GM12878 (cell line): ENCODE results near the gene BDH1. TPM values are rescaled to one million over a fixed set of nuclear protein-coding genes. Genes with fewer than 3 reads are reported as not detected.

Experiments used
- ATAC-seq: fragments of 200-7000 bp; cut with Tn5 transposase; 3 replicates; pipeline ENCODE4 v1.9.1; 2020; ENCODE audit warnings: mild to moderate bottlenecking, moderate library complexity
- BruUV-seq: library from RNA; stranded (reverse); fragments of 400-500 nt; replicated peaks from 2 replicates; lab custom pipeline; 2021; lab: Mats Ljungman, UMichigan
- CTCF ChIA-PET: fragments of 300-600 bp; sonication (Branson Sonifier 250); formaldehyde crosslinking; extraction: SDS; loops from one replicate; lab custom pipeline; 2021; ENCODE audit warnings: inconsistent platforms; lab: Yijun Ruan, JAX
- POLR2A ChIA-PET: fragments of 350-600 bp; formaldehyde crosslinking; extraction: SDS; loops from one replicate; lab custom pipeline; 2021; ENCODE audit warnings: inconsistent platforms; lab: Charles Lee
- RAD21 ChIA-PET: fragments of 300-600 bp; sonication (Branson Sonifier 250); formaldehyde crosslinking; loops from one replicate; lab custom pipeline; 2023; ENCODE audit warnings: antibody characterized with exemption; ENCODE audit not compliant: unreplicated experiment; lab: Charles Lee
- SMC1A ChIA-PET: fragments of 300-600 bp; sonication (Branson Sonifier 250); formaldehyde crosslinking; loops from one replicate; lab custom pipeline; 2023; ENCODE audit not compliant: unreplicated experiment, uncharacterized antibody; lab: Charles Lee
- DNase-seq: peaks from one replicate; pipeline ENCODE4 v3.0.0-alpha.2; 2011; ENCODE audit warnings: low read depth, low spot score
- FAIRE-seq: peaks from 3 replicates; lab custom pipeline; 2011; peaks lifted over from hg19 to GRCh38; lab: Jason Lieb, UNC
- H2AFZ ChIP-seq: 2 replicates; pipeline ENCODE4 v1.6.0; 2011; ENCODE audit warnings: low read depth, low read length, control low read depth; ENCODE audit not compliant: control insufficient read depth
- H3K27ac ChIP-seq: 2 replicates; pipeline ENCODE4 v1.5.1; 2011; ENCODE audit warnings: control low read depth; ENCODE audit not compliant: control insufficient read depth, insufficient read depth
- H3K27me3 ChIP-seq, 2 experiments: replicated peaks in 1 of 2; 2 replicates each; pipeline versions ENCODE4 v1.6.0 to v1.6.1; 2011; ENCODE audit warnings: low read length in 1 of 2; ENCODE audit not compliant: control insufficient read depth in 2 of 2, insufficient read depth in 2 of 2
- H3K36me3 ChIP-seq, 2 experiments: 2 replicates each; pipeline ENCODE4 v1.5.1; 2011; ENCODE audit warnings: low read length in 1 of 2; ENCODE audit not compliant: control insufficient read depth in 2 of 2, insufficient read depth in 2 of 2
- H3K4me1 ChIP-seq: 2 replicates; pipeline ENCODE4 v1.6.1; 2011; ENCODE audit warnings: mild to moderate bottlenecking, low read length, moderate library complexity, mixed read lengths; ENCODE audit not compliant: control insufficient read depth, insufficient read depth
- H3K4me2 ChIP-seq: 2 replicates; pipeline ENCODE4 v1.6.0; 2011; ENCODE audit warnings: control low read depth; ENCODE audit not compliant: control insufficient read depth, insufficient read depth
- H3K4me3 ChIP-seq: fragments of 200-600 bp; sonication (generic); 2 replicates; pipeline ENCODE4 v1.5.1; 2016
- H3K79me2 ChIP-seq: 2 replicates; pipeline ENCODE4 v1.6.0; 2011; ENCODE audit warnings: low read length; ENCODE audit not compliant: control insufficient read depth, insufficient read depth
- H3K9ac ChIP-seq: 2 replicates; pipeline ENCODE4 v1.8.0; 2011; ENCODE audit warnings: low read length, control low read depth, mixed read lengths; ENCODE audit not compliant: control insufficient read depth, insufficient read depth
- H3K9me3 ChIP-seq: replicated peaks from 3 replicates; pipeline ENCODE4 v1.5.1; 2011; ENCODE audit warnings: mild to moderate bottlenecking, low read length; ENCODE audit not compliant: control insufficient read depth, insufficient read depth
- H4K20me1 ChIP-seq: 2 replicates; pipeline ENCODE4 v1.6.0; 2011; ENCODE audit not compliant: control insufficient read depth, insufficient read depth
- CBX3 ChIP-seq: fragments of 200-600 bp; sonication (generic); IDR thresholded peaks from 2 replicates; pipeline ENCODE4 v1.6.1; 2016; ENCODE audit warnings: low read depth, borderline replicate concordance
- CHD4 ChIP-seq: fragments of 200-600 bp; sonication (generic); IDR thresholded peaks from 2 replicates; pipeline ENCODE4 v1.6.1; 2016; ENCODE audit warnings: mild to moderate bottlenecking
- FOS ChIP-seq: IDR thresholded peaks from 3 replicates; pipeline ENCODE4 v1.6.1; 2011; ENCODE audit warnings: borderline replicate concordance; ENCODE audit not compliant: insufficient read length; ENCODE audit errors: extremely low read depth
- FOXK2 ChIP-seq: fragments of 450-650 bp; IDR thresholded peaks from 2 replicates; pipeline ENCODE4 v1.6.1; 2017; ENCODE audit warnings: mild to moderate bottlenecking, moderate library complexity
- FOXM1 ChIP-seq: IDR thresholded peaks from 2 replicates; pipeline ENCODE4 v1.6.1; 2012; ENCODE audit warnings: low read depth, mild to moderate bottlenecking, inconsistent platforms, low read length, moderate library complexity
- HCFC1 ChIP-seq: fragments of 150-350 bp; IDR thresholded peaks from 2 replicates; pipeline ENCODE4 v1.6.1; 2014; ENCODE audit warnings: low read length
- HDAC2 ChIP-seq: fragments of 200-600 bp; sonication (generic); IDR thresholded peaks from 2 replicates; pipeline ENCODE4 v1.6.1; 2017
- KAT2A ChIP-seq: conservative IDR thresholded peaks from 2 replicates; pipeline ENCODE4 v1.6.1; 2011; ENCODE audit warnings: low read depth, low read length; ENCODE audit not compliant: control insufficient read depth
- NFYA ChIP-seq: IDR thresholded peaks from 2 replicates; pipeline ENCODE4 v1.6.1; 2011; ENCODE audit warnings: low read depth, mild to moderate bottlenecking, low read length, improper control_type of control experiment, borderline replicate concordance
- RCOR1 ChIP-seq: conservative IDR thresholded peaks from 2 replicates; pipeline ENCODE4 v1.6.1; 2012; ENCODE audit warnings: low read depth, low read length, improper control_type of control experiment
- RELB ChIP-seq: fragments of 450-650 bp; IDR thresholded peaks from 2 replicates; pipeline ENCODE4 v1.6.1; 2017; ENCODE audit warnings: low read depth, mild to moderate bottlenecking, moderate library complexity
- RUNX3 ChIP-seq: IDR thresholded peaks from 2 replicates; pipeline ENCODE4 v1.6.1; 2012; ENCODE audit warnings: low read length, inconsistent platforms
- ZNF24 ChIP-seq: fragments of 450-650 bp; IDR thresholded peaks from 2 replicates; pipeline ENCODE4 v1.6.1; 2017; ENCODE audit warnings: antibody characterized with exemption, mild to moderate bottlenecking
- WGBS: methylation state at CpG from one replicate; pipeline ENCODE4 v1.1.6; 2016; ENCODE audit warnings: low lambda C conversion rate; ENCODE audit not compliant: insufficient replicate concordance, insufficient coverage; ENCODE audit errors: missing lambda C conversion rate; 5-methylcytosine and 5-hydroxymethylcytosine counted together
- in situ Hi-C: fragments of 300-500 bp; cut with MboI; formaldehyde crosslinking; loops from 9 replicates; pipeline ENCODE4 v1.14.3; 2018; ENCODE audit warnings: mixed read lengths
- intact Hi-C: fragments of 100-400 bp; cut with micrococcal nuclease; formaldehyde crosslinking; loops from one replicate; pipeline ENCODE4 v1.14.2; 2022; ENCODE audit not compliant: unreplicated experiment
- polyA plus RNA-seq, 11 experiments: library from polyadenylated mRNA; depleted of rRNA in 4 of 11; unstranded in 6 of 11; stranded (reverse) in 5 of 11; fragments of >200 nt; fragmentation: Nextera tagmentation in 4 of 11; fragmentation: Illumina TruSeq in 1 of 11; extraction: Ambion mirVana in 4 of 11; extraction: Trizol in 1 of 11; gene quantifications; 1 replicate in 1 of 11; 2 replicates in 10 of 11; pipeline versions ENCODE4 v1.2.1 to v1.2.3, GENCODE V29; 2011 to 2016; ENCODE audit warnings: inconsistent platforms in 2 of 11, missing spikeins in 2 of 11, low read depth in 1 of 11
- total RNA-seq, 4 experiments: library from RNA; depleted of rRNA in 3 of 4; stranded (reverse); fragments of >200 nt in 3 of 4; fragmentation: Illumina TruSeq in 1 of 4; extraction: Trizol in 1 of 4; gene quantifications; 2 replicates each; pipeline versions ENCODE4 v1.2.1 to v1.2.3, GENCODE V29; 2013 to 2021
- TF ChIP-seq, protein P1 (sequence below): IDR thresholded peaks from 2 replicates; pipeline ENCODE4 v1.6.1; 2011; ENCODE audit warnings: mild to moderate bottlenecking, low read depth, low read length, moderate library complexity; ENCODE audit not compliant: insufficient replicate concordance

BDH1 gene
- total and polyA plus RNA-seq, 10 of the 15 experiments (the other 5 are each of a cell fraction or from before 2014, with no cell fraction given): 11.3 to 84.5 (median 60.3) TPM

GRCh38 chr3:197494366-197495058 lies 61.3 kb downstream of the BDH1 start:
- Histone ChIP-seq H3K4me1 (peaks cover 30% of the 10 kb centered on the region), H3K27me3 (no peaks in the 10 kb centered on the region; a peak in 1 of 4 replicates), H3K79me2 (no peaks in the 10 kb centered on the region), H3K9ac (no peak overlapping the region), H3K4me2 (peak overlapping the region; percentile 11; the same call in 1 of the 2 replicates), H3K27ac (peak overlapping the region; percentile 49), H4K20me1 (no peaks in the 10 kb centered on the region), H2AFZ (no peak overlapping the region; the same call in 1 of the 2 replicates), H3K9me3 (peaks cover 2% of the 10 kb centered on the region; the same call in 1 of the 3 replicates), H3K36me3 (no peaks in the 10 kb centered on the region), H3K4me3 (no peak overlapping the region)
- RAD21 ChIA-PET: interaction anchor here (2.3 kb wide), 1 partner anchor 100 kb away, joined by 10 read pairs; no protein-coding TSS in a partner anchor
- in situ Hi-C loops (no loop called here), intact Hi-C loops (loop anchor here (1.0 to 5.0 kb wide), 2 partner anchors 100 to 197 kb away; partner anchors contain the start of gene DLG1)
- ATAC-seq (no peak), FAIRE-seq (no peak), DNase-seq (no peak)
- SMC1A ChIA-PET: interaction anchor here (0.7 to 1.7 kb wide), 4 partner anchors 30 to 238 kb away, joined by 3 to 9 read pairs (median 3); no protein-coding TSS in a partner anchor
- POLR2A ChIA-PET: interaction anchor here (0.6 kb wide), 1 partner anchor 40 kb away, joined by 3 read pairs; no protein-coding TSS in a partner anchor
- BruUV-seq: no TSS peak
- WGBS: 50% methylated on average over 10 of the region's 10 CpGs
- CTCF ChIA-PET: no interaction called here
- TF ChIP-seq, protein P1, sequence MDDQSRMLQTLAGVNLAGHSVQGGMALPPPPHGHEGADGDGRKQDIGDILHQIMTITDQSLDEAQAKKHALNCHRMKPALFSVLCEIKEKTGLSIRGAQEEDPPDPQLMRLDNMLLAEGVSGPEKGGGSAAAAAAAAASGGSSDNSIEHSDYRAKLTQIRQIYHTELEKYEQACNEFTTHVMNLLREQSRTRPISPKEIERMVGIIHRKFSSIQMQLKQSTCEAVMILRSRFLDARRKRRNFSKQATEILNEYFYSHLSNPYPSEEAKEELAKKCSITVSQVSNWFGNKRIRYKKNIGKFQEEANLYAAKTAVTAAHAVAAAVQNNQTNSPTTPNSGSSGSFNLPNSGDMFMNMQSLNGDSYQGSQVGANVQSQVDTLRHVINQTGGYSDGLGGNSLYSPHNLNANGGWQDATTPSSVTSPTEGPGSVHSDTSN: no peak
- TF ChIP-seq RCOR1: no peak
- peak; percentile 34; the same call in 1 of the 2 replicates for TF ChIP-seq RUNX3
- TF ChIP-seq, all 136 proteins: peak for 1

DNA sequence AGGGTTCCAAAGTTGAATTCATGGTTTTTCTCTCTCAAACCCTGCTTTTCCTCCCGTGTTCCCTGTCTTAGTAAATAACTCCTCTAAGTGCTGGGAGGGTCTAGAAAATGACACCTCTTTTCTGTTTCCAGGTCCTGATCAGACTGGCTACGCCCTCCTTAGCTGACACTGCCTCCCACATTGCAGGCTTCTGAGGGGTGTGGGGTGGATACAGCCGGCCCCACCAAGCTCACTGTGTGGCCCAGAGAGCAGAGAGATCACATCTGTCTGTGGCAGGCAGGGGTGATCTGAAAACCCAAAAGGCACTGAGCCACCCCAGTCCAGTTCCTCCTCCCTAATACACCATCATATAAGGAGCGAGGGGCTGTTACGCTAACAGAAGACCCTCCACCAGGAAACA lies 62.7 kb downstream of the BDH1 start:
- ChIA-PET POLR2A (no interaction called here), CTCF (interaction anchor here (1.5 kb wide), 1 partner anchor 236 kb away, joined by 6 read pairs; no protein-coding TSS in a partner anchor), RAD21 (no interaction called here), SMC1A (no interaction called here)
- H3K4me3 ChIP-seq: no peak overlapping the region
- in situ Hi-C loops: no loop called here
- no TSS peak for BruUV-seq
- no peak for DNase-seq
- no peak overlapping the region for H3K4me2 ChIP-seq
- H3K79me2 ChIP-seq: no peaks in the 10 kb centered on the region
- no peak overlapping the region for H2AFZ ChIP-seq
- ATAC-seq: no peak
- H3K4me1 ChIP-seq: peaks cover 27% of the 10 kb centered on the region
- no peaks in the 10 kb centered on the region for H4K20me1 ChIP-seq
- no peak for FAIRE-seq
- intact Hi-C loops: no loop called here
- 70% methylated on average over 5 of the region's 5 CpGs for WGBS
- no peak overlapping the region for H3K27ac ChIP-seq
- no peaks in the 10 kb centered on the region for H3K9me3 ChIP-seq
- no peaks in the 10 kb centered on the region for H3K36me3 ChIP-seq
- H3K27me3 ChIP-seq: no peaks in the 10 kb centered on the region; a peak in 1 of 4 replicates
- no peak overlapping the region for H3K9ac ChIP-seq
- TF ChIP-seq FOXM1: no peak
- no peak for TF ChIP-seq FOS
- no peak for TF ChIP-seq KAT2A
- no peak for TF ChIP-seq HDAC2
- TF ChIP-seq HCFC1: no peak
- TF ChIP-seq NFYA: no peak
- TF ChIP-seq CBX3: no peak
- TF ChIP-seq ZNF24: no peak
- no peak for TF ChIP-seq RELB
- no peak for TF ChIP-seq CHD4
- no peak for TF ChIP-seq FOXK2
